Psoas muscle (tissue), 8 donors: ENCODE data around the gene RNF14. TPM values are rescaled to one million over a fixed set of nuclear protein-coding genes. Genes with fewer than 3 reads are reported as not detected.

ENCODE experiments used
- ATAC-seq, 4 donors: fragments of 200-7000 bp; cut with Tn5 transposase; one replicate each; pipeline ENCODE4 v1.9.1; 2020; ENCODE audit warnings: moderate library complexity in 3 of 4, mild to moderate bottlenecking in 2 of 4
- DNase-seq, 2 donors: peaks; one replicate each; pipeline ENCODE4 v3.0.0-alpha.2; 2020
- H3K27ac ChIP-seq: fragments of 200-600 bp; one replicate; pipeline ENCODE4 v1.8.0; 2022
- H3K27me3 ChIP-seq, 3 donors: fragments of 200-600 bp in 1 of 3; one replicate each; pipeline versions ENCODE4 v1.6.1 to v1.8.0; 2013 to 2022; ENCODE audit warnings: low read length in 2 of 3, mild to moderate bottlenecking in 2 of 3, moderate library complexity in 1 of 3; ENCODE audit not compliant: insufficient read depth in 3 of 3
- H3K36me3 ChIP-seq, 2 donors: fragments of 200-600 bp in 1 of 2; one replicate each; pipeline versions ENCODE4 v1.6.1 to v1.8.0; 2013 to 2022; ENCODE audit warnings: low read depth in 1 of 2, mild to moderate bottlenecking in 1 of 2, moderate library complexity in 1 of 2; ENCODE audit not compliant: insufficient read depth in 1 of 2
- H3K4me1 ChIP-seq: fragments of 200-600 bp; one replicate; pipeline ENCODE4 v1.8.0; 2022
- H3K4me3 ChIP-seq: fragments of 200-600 bp; one replicate; pipeline ENCODE4 v1.8.0; 2022; ENCODE audit warnings: mild to moderate bottlenecking
- H3K9me3 ChIP-seq: fragments of 200-600 bp; one replicate; pipeline ENCODE4 v1.8.0; 2022
- CTCF ChIP-seq: fragments of 200-600 bp; IDR thresholded peaks from one replicate; pipeline ENCODE4 v1.8.0; 2022; ENCODE audit warnings: antibody characterized with exemption
- WGBS, 3 donors: extraction: QIAGEN DNeasy Blood & Tissue Kit; methylation state at CpG; one replicate each; pipeline versions ENCODE4 v1.1.6 to v1.1.7; 2013; 5-methylcytosine and 5-hydroxymethylcytosine counted together
- intact Hi-C, 2 donors: fragments of 100-400 bp; cut with DNase I; formaldehyde crosslinking; loops; one replicate each; pipeline versions ENCODE4 v1.11.0 to v1.14.2; 2022
- polyA plus RNA-seq, 3 donors: library from polyadenylated mRNA; stranded (reverse); fragments of 200-250 nt; gene quantifications; one replicate each; pipeline ENCODE4 v1.2.3, GENCODE V29; 2013
- total RNA-seq, 4 donors: library from RNA; stranded (reverse); fragmentation: NEBNext Ultra II Directional in 2 of 4; extraction: Animal tissue kit (Norgen Biotek cat#: 25700) in 2 of 4; gene quantifications; one replicate each; pipeline versions ENCODE4 v1.2.1 to v1.2.4, GENCODE V29; 2021 to 2023
- donor health status: healthy with polysubstance abuse.
- donor health status: DM: no; HTN: no; CAD: no; lungs with moderate emphysema.
- donor health status: Bipolar disorder and iron deficiency.
- donor health status: healthy.
- donor health status: DM: yes; HTN: yes; CAD: no.
- donor health status: DM: no; HTN: no; CAD: no.
- donor health status: DM: no; HTN: no; CAD: no.
- donor health status: DM: yes; HTN: yes; CAD: no.

The RNF14 gene
- total and polyA plus RNA-seq, 7 donors: 44.1 to 137 (median 77.9) TPM

DNA sequence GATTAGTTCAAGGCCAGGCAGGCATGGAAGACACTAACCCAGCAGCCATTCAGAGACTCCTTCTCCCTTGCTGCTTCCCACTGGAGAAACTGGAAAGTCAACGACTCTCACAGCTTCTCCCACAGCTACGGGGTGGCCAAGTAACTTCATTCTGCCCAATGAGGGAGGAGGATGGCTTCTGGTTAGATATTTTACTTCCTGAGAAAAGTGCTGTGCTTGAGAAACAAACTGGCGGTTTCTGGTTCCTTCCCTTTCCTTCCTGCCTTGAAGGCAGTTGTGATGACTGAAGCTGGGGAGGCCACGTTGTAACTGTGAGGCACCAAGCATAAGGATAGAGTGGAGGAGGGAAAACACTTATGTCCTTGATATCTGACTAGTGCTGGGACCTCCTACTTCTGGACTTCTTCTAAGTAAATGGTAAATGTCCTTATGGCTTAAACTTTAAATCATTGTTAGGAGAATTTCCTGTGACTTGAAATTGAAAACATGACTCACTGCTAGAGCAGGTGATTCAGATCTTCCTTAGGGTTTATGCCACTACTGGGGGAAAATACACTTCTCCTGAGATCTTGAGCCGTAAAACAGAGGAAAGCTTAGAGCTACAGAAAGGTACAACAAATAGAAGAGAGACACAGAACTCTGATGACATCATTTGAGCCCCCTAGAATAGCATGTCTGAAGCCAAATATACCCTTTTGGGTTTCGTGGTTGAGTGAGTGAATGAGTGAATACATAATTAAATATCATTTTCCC is 47.1 kb downstream of the RNF14 start:
- Histone ChIP-seq H3K27me3 (no peaks in the 10 kb centered on the region), H3K4me1 (peaks cover 20% of the 10 kb centered on the region), H3K9me3 (no peaks in the 10 kb centered on the region), H3K4me3 (no peak overlapping the region), H3K36me3 (peaks cover 0 to 4% of the 10 kb centered on the region in 2 donors), H3K27ac (peak overlapping the region; percentile 36)
- no peak for DNase-seq
- TF ChIP-seq CTCF: no peak
- ATAC-seq: no peak
- intact Hi-C loops: no loop called here
- 72 to 79% (median 75%) methylated on average over 6 of the region's 6 CpGs for WGBS, 3 donors

DNA sequence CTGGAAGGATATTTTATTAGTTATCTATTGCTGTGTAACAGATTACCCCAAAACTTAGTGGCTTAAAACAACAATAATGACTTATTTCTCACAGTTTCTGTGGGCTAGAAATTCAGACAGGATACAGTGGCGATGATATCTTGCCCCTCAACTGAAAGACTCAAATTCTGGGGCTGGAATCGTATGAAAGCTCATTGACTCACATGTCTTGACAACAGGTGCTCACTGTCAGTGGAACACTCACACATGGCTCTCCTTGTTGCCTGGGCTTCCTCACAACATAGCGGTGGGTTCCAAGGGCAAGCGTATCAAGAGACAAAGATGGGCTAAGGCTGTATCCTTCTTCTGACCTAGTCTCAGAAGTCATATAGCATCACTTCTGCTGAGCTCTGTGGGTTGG is 47.7 kb downstream of the RNF14 start:
- Histone ChIP-seq H3K4me3 (no peak overlapping the region), H3K9me3 (no peaks in the 10 kb centered on the region), H3K4me1 (peaks cover 20% of the 10 kb centered on the region), H3K27me3 (no peaks in the 10 kb centered on the region), H3K36me3 (peaks cover 0 to 1% of the 10 kb centered on the region in 2 donors), H3K27ac (peak overlapping the region; percentile 36)
- no peak for TF ChIP-seq CTCF
- no peak for DNase-seq
- 76 to 81% (median 81%) methylated on average over 4 of the region's 4 CpGs for WGBS, 3 donors
- ATAC-seq: no peak
- intact Hi-C loops: no loop called here

DNA sequence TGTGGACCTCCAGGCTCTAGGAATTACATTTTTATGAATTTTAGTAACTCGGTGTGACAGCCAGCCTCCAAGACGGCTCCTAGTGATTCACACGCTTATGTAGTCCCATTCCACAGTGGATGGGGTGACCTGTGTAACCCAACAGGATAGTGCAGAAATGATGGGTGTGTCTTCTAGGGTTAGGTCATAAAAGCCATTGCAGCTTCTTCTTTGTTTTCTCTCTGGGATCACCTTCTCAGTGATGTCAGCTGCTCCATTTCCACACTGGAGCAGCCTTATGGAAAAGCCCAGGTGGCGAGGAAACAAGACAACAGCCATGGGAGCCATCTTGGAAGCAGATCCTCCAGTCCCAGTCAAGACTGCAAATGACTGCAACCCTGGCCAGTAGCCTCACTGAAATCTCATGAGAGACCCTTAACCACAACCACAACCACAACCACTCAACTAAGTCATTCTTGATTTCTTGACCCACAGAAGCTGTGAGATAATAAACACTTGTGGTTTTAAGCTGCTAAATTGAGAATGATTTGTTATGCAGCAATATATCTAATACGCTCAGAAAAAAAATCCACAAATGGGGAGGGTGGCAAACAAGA is 49.0 kb downstream of the RNF14 start:
- WGBS, 3 donors: 88 to 89% (median 88%) methylated on average over 5 of the region's 5 CpGs
- H3K9me3 ChIP-seq: no peaks in the 10 kb centered on the region
- intact Hi-C loops: no loop called here

GRCh38 chr5:142020122-142020659 is 51.3 kb downstream of the RNF14 start:
- no peak for TF ChIP-seq CTCF
- intact Hi-C loops: no loop called here
- ATAC-seq: no peak
- H3K4me1 ChIP-seq: peaks cover 11% of the 10 kb centered on the region
- no peaks in the 10 kb centered on the region for H3K36me3 ChIP-seq
- H3K27me3 ChIP-seq: no peaks in the 10 kb centered on the region
- H3K4me3 ChIP-seq: no peak overlapping the region
- H3K27ac ChIP-seq: no peak overlapping the region
- WGBS, 3 donors: 84 to 88% (median 86%) methylated on average over 1 of the region's 1 CpG
- no peak for DNase-seq
- no peaks in the 10 kb centered on the region for H3K9me3 ChIP-seq

More for the DNA sequence above, 49.0 kb downstream of the RNF14 start:
- ATAC-seq (no peak), DNase-seq (no peak)
- Histone ChIP-seq H3K27ac (no peak overlapping the region), H3K27me3 (no peaks in the 10 kb centered on the region), H3K4me3 (no peak overlapping the region), H3K36me3 (no peaks in the 10 kb centered on the region), H3K4me1 (peaks cover 20% of the 10 kb centered on the region)
- TF ChIP-seq CTCF: no peak
